ENCODE data around the gene COL6A1.

COL6A1 gene

DNA sequence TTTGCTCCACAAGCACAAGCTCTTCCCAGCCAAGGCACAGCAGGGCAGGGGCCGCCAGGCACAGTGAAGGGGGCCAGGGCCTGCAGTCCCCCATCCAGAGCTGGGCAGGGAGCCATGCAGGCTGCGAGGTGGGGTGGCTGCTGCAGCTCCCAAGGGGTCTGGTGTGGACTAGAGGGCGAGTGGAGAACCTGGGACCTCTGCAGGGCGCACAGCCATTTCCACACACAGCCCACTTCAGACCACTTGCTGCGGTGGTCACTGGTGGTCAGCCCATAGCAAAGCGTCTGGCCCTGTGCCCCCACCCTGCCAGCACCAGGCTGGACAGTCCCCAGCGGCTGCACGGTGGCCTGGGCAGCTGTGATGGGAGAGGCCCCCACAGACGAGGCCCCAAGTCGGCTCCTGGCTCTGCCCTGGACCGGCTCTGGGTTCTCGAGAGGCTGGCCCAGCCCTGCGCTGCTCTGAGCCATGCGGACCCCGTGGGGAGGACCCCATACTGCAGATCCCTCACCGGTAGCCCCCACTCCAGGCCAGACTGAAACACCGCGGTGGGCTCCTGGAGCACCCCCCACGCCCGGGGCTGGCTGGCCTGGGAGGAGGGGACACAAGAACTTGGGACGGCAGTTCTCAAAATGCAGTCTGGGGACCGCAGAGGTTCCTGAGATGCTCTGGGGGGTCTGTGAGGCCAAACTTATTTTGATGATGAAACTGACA lies 69.3 kb downstream of the COL6A1 start:
- DNase-seq = no peak

DNA sequence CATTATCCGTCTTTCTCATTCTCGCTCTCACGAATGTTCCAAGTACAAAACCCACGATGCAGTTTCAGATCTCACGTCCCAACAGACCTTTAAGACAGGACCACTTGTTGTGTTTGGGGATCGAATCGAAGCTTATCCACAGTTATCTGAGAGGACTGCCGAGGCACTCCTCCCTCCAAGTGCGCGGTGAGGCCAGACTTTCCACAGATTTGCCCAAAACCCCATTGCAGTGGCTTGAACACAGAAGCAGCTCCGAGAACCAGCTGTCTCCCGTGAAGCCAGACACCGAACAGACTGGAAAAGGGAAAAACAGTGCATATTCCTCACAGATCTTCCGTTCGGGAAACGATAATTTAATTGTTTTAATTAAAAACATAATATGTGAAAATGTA lies 69.8 kb downstream of the COL6A1 start:
- no peak for DNase-seq

DNA sequence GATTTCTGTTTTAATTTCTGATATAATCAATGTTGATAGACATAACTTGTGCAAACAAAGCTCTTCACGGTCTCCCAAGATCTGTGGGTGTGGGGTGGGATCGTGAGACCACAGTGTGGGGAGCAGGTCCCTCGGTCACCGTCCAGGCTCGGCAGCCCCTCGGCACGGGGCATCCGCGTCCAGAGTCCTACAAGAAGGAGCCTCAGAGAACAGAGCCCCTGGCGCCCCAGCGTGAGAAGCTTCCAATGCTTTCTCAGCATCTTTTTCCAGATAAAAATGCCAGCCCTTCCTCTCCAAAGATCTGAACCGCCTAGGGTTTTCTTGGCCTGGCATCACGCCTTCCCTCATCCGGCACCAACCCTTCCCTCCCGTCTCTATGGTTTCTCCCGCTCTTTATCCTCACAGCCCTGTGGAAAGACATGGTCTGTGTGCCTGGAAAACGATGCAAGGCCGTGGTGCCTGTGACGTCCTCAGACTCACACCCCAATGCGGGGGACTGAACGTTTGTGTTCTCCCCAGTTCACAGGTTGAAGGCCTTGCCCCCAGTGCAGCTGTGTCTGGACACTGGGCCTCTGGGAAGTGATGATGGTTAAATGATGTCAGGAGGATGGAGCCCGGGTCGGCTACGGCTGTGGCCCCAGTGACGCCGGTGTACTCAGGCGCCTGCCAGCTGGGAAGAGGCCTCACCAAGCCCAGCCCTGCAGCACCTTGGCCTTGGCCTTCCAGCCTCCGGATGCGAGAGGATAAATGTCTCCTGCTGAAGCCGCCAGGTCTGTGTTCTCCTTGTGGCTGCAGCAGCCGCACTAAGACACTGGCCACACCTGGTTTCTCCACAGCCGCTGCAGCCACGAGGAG lies 70.5 kb downstream of the COL6A1 start:
- DNase-seq = no peak

DNA sequence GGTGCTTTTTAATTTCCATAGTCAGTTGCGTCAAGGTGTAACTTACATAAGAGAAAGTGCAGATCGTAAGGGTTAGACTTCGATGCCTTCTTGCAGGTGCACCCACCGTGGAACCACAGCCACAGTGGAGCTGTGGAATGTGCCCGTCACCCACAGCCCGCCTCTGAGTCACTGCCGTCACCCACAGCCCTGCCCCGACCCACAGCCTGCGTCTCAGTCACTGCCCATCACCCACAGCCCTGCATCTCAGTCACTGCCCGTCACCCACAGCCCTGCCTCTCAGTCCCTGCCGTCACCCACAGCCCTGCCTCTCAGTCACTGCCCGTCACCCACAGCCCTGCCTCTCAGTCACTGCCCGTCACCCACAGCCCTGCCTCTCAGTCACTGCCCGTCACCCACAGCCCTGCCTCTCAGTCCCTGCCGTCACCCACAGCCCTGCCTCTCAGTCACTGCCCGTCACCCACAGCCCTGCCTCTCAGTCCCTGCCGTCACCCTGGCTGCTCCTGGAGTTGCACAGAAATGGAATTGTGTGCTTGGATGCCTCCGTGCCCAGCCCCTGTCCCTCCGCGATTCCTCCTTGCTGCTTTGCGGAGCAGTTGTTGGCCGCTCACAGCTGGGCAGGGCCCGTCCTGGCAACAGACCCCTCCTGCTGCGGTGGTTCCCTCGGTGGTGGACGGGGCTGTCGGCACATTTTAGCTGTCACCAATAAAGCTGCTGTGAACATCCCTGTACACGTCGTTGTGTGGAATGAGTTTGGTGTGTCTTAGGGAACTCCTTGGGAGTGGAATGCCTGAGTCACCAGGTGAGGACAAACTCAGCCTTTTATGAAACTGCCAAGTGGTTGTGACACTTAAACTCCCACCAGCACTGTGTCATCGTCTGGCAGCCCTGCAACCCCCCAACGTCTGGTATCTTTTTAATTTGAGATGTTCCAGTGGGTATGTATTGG lies 71.4 kb downstream of the COL6A1 start:
- no peak for DNase-seq

DNA sequence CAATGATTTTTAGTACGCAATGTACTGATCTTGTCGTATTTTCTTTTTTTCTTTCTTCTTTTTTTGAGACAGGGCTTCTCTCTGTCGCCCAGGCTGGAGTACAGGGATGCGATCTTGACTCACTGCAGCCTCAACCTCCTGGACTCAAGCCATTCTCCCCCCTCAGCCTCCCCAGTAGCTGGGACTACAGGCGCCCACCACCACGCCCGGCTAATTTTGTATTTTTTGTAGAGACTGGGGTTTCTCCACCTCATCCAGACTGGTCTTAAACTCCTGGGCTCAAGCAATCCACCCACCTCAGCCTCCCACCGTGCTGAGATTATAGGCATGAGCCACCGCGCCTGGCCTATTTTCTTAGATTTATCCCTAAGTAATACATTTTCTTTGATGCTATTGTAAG lies 72.5 kb downstream of the COL6A1 start:
- no peak for DNase-seq

DNA sequence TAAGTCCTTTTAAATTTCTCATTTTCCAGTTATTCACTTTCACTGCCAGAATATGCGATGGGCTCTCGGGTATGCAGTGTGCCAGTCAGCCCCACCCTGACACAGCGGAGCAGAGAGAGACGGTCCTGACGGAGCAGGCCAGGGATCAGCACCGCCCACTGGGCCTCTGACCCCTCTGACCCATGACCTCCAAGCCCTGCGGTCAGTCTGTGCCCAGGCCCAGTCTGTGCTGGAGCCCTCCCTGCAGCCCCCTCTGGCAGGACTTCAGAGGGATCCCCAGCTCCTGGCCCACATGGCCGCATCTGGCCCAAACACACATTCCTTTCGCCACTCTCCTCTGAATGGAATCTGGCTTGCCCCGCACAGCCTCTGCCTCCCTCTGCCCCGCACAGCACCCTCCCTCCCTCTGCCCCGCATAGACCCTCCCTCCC lies 72.9 kb downstream of the COL6A1 start:
- DNase-seq = no peak

Measured in NCI-H2171 treated with DMSO at 0.1 percent for 48 hours (cell line).